Vagina (tissue), 2 donors: ENCODE results near the gene TMEM203. TPM values are rescaled to one million over a fixed set of nuclear protein-coding genes. Genes with fewer than 3 reads are reported as not detected.

Experiments
- DNase-seq, 2 donors: peaks; one replicate each; pipeline ENCODE4 v3.0.0-alpha.2; 2017; ENCODE audit errors: extremely low spot score in 2 of 2
- H3K27ac ChIP-seq: fragments of 200-600 bp; sonication (generic); one replicate; pipeline ENCODE4 v1.5.1; 2019
- H3K27me3 ChIP-seq: fragments of 200-600 bp; sonication (generic); one replicate; pipeline ENCODE4 v1.5.1; 2019
- H3K36me3 ChIP-seq, 2 donors: fragments of 200-600 bp; sonication (generic); one replicate each; pipeline ENCODE4 v1.5.1; 2017 to 2019
- H3K4me1 ChIP-seq: fragments of 200-600 bp; sonication (generic); one replicate; pipeline ENCODE4 v1.5.1; 2019
- H3K4me3 ChIP-seq, 2 donors: fragments of 200-600 bp; sonication (generic); 1 replicate in 1 of 2; 2 replicates in 1 of 2; pipeline ENCODE4 v1.5.1; 2016 to 2019
- H3K9me3 ChIP-seq: fragments of 200-600 bp; sonication (generic); one replicate; pipeline ENCODE4 v1.5.1; 2019
- CTCF ChIP-seq, 3 experiments: fragments of 450-650 bp in 2 of 3; fragments of 200-600 bp in 1 of 3; sonication (generic) in 1 of 3; IDR thresholded peaks; one replicate each; pipeline ENCODE4 v1.5.1; 2017 to 2019; ENCODE audit warnings: antibody characterized with exemption in 3 of 3, mild to moderate bottlenecking in 2 of 3, moderate library complexity in 2 of 3
- POLR2A ChIP-seq, 2 donors: fragments of 450-650 bp; IDR thresholded peaks; one replicate each; pipeline ENCODE4 v1.6.1; 2017; ENCODE audit warnings: antibody characterized with exemption in 2 of 2, mild to moderate bottlenecking in 2 of 2, moderate library complexity in 2 of 2
- POLR2AphosphoS5 ChIP-seq, 2 donors: sonication (generic); formaldehyde crosslinking; IDR thresholded peaks; one replicate each; pipeline ENCODE4 v1.9.0; 2017; ENCODE audit warnings: antibody characterized with exemption in 2 of 2, mild to moderate bottlenecking in 2 of 2, low read depth in 1 of 2; ENCODE audit not compliant: insufficient read depth in 1 of 2
- intact Hi-C: fragments of 100-400 bp; cut with DNase I; formaldehyde crosslinking; loops from one replicate; pipeline ENCODE4 v1.15.1; 2023
- total RNA-seq: library from RNA; depleted of rRNA; stranded (reverse); fragments of >200 nt; gene quantifications from one replicate; pipeline ENCODE4 v1.2.3, GENCODE V29; 2016

TMEM203 gene
- total RNA-seq, 1 donor from 2014 or later = 24.6 TPM

DNA sequence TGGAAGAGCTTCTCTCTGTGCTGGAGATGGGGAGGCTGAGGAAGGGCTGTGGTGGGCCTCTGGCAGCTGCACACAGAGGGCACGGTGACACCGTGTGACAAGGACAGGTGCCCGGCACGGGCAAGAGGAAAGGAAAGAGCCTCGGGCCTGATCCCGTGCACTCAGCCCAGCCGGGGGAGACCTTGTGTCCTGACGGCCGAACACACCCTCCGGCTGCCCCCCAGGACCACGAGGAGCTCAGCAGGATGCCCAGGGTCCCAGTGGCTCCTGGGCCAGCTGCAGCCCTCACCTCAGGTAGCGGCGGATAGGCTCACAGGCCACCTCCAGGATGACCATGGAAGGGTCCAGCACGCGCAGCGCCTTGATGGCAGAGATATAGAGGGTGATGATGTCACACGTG lies 22.6 kb downstream of the TMEM203 start:
- DNase-seq = no peak
- peaks cover 0 to 59% of the 10 kb centered on the region in 2 donors for H3K36me3 ChIP-seq
- intact Hi-C loops = no loop called here

DNA sequence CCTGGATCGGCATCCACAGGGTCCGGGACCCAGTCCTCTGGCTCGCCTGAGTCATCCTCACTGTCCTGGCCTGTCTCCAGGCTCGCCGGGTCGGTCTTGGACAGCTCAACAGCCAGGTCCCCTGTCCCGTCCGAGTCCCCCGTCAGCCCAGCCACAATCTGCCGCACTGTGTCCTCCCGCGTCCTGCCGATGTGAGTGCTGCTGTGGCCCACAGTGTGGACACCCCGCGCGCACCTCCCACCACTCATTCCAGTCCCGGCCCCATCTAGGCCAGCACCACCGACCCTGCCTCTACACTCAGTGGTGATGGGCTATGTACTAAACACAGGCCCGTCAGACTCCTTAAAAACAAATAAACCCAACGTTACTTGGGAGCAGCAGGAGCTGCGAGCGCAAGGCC lies 23.8 kb downstream of the TMEM203 start:
- Histone ChIP-seq H3K4me1 (peaks cover 16% of the 10 kb centered on the region), H3K27me3 (no peaks in the 10 kb centered on the region), H3K36me3 (peaks cover 0 to 60% of the 10 kb centered on the region in 2 donors), H3K27ac (no peak overlapping the region), H3K4me3 (no peak overlapping the region), H3K9me3 (no peaks in the 10 kb centered on the region)
- TF ChIP-seq CTCF (IDR thresholded peaks at IDR 0.05) = no peak
- TF ChIP-seq POLR2AphosphoS5 (IDR thresholded peaks at IDR 0.05; ENCODE audit: insufficient read depth in 1 of 2, low read depth in 1 of 2) = no peak
- no peak for TF ChIP-seq POLR2A (IDR thresholded peaks at IDR 0.05)
- intact Hi-C loops = no loop called here
- DNase-seq = no peak

More for the DNA sequence above, 22.6 kb downstream of the TMEM203 start:
- no peaks in the 10 kb centered on the region for H3K27me3 ChIP-seq
- H3K27ac ChIP-seq = no peak overlapping the region
- no peak overlapping the region for H3K4me3 ChIP-seq
- no peaks in the 10 kb centered on the region for H3K9me3 ChIP-seq
- no peak for TF ChIP-seq POLR2AphosphoS5 (IDR thresholded peaks at IDR 0.05; ENCODE audit: insufficient read depth in 1 of 2, low read depth in 1 of 2)
- TF ChIP-seq POLR2A (IDR thresholded peaks at IDR 0.05) = no peak
- no peak for TF ChIP-seq CTCF (IDR thresholded peaks at IDR 0.05)
- H3K4me1 ChIP-seq = peaks cover 27% of the 10 kb centered on the region

- Histone ChIP-seq H3K27me3 (no peaks in the 10 kb centered on the region), H3K27ac (no peak overlapping the region), H3K4me1 (peaks cover 8% of the 10 kb centered on the region), H3K9me3 (no peaks in the 10 kb centered on the region), H3K4me3 (no peak overlapping the region), H3K36me3 (peaks cover 0 to 59% of the 10 kb centered on the region in 2 donors)
- intact Hi-C loops = no loop called here
- TF ChIP-seq POLR2AphosphoS5 (IDR thresholded peaks at IDR 0.05; ENCODE audit: insufficient read depth in 1 of 2, low read depth in 1 of 2) (no peak), CTCF (IDR thresholded peaks at IDR 0.05) (no peak), POLR2A (IDR thresholded peaks at IDR 0.05) (no peak)
- DNase-seq = no peak
Measured at GRCh38 chr9:137180491-137180890, 25.0 kb downstream of the TMEM203 start.

DNA sequence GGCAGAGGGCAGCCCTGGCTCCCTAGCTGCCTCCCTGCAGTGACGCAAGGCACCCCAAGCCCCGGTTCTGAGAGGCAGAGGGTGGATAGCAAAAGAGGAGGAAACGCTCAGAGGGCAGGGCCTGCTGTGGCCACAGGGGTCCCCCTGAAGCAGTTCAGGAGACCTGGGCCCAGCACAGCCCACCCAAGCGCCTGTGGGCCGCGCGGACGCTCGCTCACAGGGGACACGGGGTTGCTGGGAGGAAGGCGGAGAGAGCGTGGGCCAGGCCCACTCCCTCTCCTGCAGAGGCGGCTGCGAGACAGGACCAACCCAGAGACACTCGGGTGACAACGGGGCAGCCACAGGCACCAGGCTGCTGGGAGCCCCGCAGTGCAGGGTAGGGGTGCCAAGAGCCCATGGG lies 25.7 kb downstream of the TMEM203 start:
- Histone ChIP-seq H3K27me3 (no peaks in the 10 kb centered on the region), H3K4me3 (no peak overlapping the region), H3K9me3 (no peaks in the 10 kb centered on the region), H3K27ac (no peak overlapping the region), H3K4me1 (peaks cover 9% of the 10 kb centered on the region), H3K36me3 (peaks cover 0 to 55% of the 10 kb centered on the region in 2 donors)
- TF ChIP-seq POLR2A (IDR thresholded peaks at IDR 0.05) (no peak), CTCF (IDR thresholded peaks at IDR 0.05) (no peak), POLR2AphosphoS5 (IDR thresholded peaks at IDR 0.05; ENCODE audit: insufficient read depth in 1 of 2, low read depth in 1 of 2) (no peak)
- intact Hi-C loops = no loop called here
- no peak for DNase-seq

DNA sequence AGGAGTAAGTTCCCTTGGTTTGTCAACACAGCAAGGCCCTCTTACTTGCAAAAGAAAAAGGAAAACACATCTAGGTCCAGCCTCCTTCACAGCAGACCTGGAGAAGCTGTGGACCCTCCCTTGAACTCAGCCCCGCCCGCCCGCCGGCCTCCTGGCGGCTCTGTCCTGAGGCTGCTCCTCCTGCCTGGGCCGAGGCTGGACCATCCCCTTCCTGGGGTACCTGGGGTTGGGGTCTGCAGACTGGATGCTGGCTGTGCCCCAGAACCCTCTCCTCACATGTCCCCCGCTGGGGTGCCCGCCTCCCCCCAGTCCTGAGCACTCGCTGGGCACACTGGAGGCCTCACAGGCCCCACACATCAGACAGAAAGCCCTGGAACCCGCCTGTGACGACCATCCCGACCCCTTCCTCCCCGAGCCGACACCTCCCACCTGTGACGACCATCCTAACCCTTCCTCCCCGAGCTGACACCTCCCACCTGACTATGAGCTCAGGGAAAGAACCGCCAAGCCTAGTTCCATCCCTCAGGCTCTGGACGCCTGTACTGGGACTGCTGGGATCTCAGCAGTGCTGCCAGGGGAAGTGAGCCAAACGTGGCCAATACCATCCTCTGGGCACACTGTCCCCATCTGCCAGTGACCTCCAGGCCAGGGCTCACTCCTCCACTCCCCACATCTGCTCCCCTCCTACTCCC lies 26.4 kb downstream of the TMEM203 start:
- Histone ChIP-seq H3K4me1 (peaks cover 13% of the 10 kb centered on the region), H3K36me3 (peaks cover 0 to 54% of the 10 kb centered on the region in 2 donors), H3K27me3 (no peaks in the 10 kb centered on the region), H3K9me3 (no peaks in the 10 kb centered on the region), H3K27ac (no peak overlapping the region), H3K4me3 (no peak overlapping the region)
- intact Hi-C loops = no loop called here
- TF ChIP-seq POLR2AphosphoS5 (IDR thresholded peaks at IDR 0.05; ENCODE audit: insufficient read depth in 1 of 2, low read depth in 1 of 2) (no peak), CTCF (IDR thresholded peaks at IDR 0.05) (no peak), POLR2A (IDR thresholded peaks at IDR 0.05) (no peak)
- no peak for DNase-seq
